ENCODE results near the gene MYL2.
"Not testable (repeated sequence)": the region's sequence is repeated elsewhere in the genome, so short reads cannot be mapped to it uniquely, and the experiment has no call there.

MYL2 gene, protein sequence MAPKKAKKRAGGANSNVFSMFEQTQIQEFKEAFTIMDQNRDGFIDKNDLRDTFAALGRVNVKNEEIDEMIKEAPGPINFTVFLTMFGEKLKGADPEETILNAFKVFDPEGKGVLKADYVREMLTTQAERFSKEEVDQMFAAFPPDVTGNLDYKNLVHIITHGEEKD

DNA sequence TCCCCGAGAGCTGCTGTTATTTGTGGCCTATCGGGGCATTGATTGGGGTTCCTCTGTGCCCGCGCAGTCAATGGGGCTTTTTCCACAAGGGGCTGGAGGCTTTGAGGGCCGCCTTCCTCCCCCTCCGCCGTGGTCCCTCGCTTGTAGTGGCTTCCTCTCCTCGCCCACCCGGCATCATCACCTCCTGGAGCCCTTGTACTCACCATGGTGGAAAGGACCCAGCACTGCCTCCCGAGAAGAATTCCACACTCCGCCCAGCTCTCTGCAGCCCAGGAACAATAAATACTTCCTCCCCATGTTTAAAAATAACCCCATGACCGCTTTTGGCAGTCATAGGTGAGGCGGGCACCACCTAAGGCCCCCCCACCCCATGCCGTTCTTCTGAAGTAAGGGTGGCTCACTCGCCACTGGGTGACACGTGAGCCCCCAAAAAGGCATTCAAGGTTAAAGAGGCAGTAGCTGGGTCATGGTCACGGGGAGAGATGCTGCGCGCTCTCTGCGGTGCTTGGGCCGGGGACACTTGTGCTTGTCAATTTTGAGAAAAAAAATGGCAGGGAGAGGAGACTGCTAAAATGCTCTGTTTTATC lies at the start of gene MYL2:
TSS of gene MYL2 (minus strand) at position 256 of the 587 bp plus-strand sequence. CDS start at position 206, 50 bp downstream.
- H3K27ac Mint-ChIP-seq, result no peak within 1 kb of the TSS
- no peaks in the 10 kb centered on the region for H3K4me1 Mint-ChIP-seq (ENCODE audit: low read depth)
- no peaks in the 10 kb centered on the region for H3K9me3 Mint-ChIP-seq (ENCODE audit: low read depth)
- no peaks in the 10 kb centered on the region for H3K36me3 Mint-ChIP-seq
- H3K4me3 Mint-ChIP-seq, result no peak within 1 kb of the TSS
- H3K27me3 Mint-ChIP-seq, result peaks cover 3% of the 10 kb centered on the region

DNA sequence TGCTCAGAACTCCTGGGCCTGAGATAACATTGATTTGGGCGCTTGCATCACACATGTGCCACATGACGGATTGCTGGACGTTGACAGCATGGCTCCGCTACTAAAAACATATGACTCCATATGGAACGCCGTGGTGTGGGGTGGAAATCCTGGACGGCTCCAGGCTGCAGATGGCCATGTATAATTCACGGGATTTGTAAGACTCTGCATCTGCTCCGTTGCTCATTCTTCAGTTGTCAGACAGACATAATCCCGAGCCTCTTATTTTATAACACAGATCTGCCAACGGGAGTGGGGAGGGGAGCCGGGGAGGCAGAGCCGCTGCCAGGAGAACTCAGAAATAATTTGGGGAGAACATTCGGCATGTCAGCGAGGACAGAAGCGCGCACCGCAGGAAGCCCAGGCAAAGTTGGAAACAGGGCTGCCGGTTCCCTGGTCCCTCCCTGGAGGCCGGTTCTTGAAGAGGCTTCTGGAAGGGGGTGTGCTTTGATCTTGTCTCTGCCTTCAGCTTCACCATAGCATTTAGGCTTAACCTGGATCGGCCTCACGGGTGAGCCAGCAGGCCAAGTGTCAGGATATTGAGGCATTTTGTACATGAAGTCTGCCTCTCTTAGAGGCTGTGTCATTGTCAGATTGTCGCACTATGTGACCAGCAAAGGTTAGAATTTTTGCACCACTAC lies 45.8 kb upstream of the MYL2 start:
- H3K27me3 Mint-ChIP-seq, result peaks cover 5% of the 10 kb centered on the region
- H3K4me3 Mint-ChIP-seq, result no peak overlapping the region
- no peaks in the 10 kb centered on the region for H3K36me3 Mint-ChIP-seq
- no peaks in the 10 kb centered on the region for H3K4me1 Mint-ChIP-seq (ENCODE audit: low read depth)
- no peak overlapping the region for H3K27ac Mint-ChIP-seq
- H3K9me3 Mint-ChIP-seq (ENCODE audit: low read depth), result no peaks in the 10 kb centered on the region

DNA sequence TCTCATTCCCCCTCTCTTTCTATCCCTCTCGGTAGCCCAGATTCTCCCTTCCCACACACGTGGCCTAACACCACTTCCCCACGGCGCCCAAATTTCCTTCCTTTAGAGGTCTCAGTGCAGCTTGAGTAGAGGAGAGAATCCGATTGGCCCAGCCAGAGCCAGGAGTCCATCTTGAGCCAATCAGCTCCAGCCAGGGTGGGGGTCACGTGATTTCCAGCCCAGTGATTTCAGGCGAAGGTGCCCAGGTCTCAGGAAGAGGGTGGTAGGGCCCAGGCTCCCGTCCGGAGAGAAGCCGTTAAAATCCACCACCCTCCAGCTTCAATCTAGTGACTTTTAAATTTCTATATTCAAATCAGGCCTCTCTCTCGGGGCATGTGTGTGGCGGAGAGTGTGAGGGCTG lies 45.2 kb upstream of the MYL2 start:
- no peaks in the 10 kb centered on the region for H3K4me1 Mint-ChIP-seq (ENCODE audit: low read depth)
- no peaks in the 10 kb centered on the region for H3K36me3 Mint-ChIP-seq
- no peak overlapping the region for H3K4me3 Mint-ChIP-seq
- no peaks in the 10 kb centered on the region for H3K9me3 Mint-ChIP-seq (ENCODE audit: low read depth)
- no peak overlapping the region for H3K27ac Mint-ChIP-seq
- peaks cover 5% of the 10 kb centered on the region for H3K27me3 Mint-ChIP-seq

DNA sequence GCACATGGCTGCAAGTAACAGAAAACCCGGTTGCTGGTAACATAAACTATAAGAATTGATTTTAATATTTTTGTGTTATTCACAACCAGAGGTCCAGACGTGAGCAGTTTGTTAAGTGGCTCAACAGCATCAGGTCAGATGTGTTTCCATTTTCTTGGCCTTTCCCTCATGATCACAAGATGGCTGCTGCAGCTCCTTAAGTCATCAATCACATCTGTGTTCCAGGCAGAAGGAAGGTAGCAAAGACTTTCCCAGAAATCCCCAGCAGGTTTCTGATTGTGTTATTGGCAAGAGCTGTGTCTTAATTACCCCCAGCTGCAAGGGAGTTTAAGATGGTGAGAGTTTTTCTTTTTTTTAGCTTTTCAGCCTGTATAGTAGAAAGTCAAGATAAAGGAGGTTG lies 40.4 kb upstream of the MYL2 start:
- Mint-ChIP-seq H3K27ac (no peak overlapping the region), H3K9me3 (ENCODE audit: low read depth) (no peaks in the 10 kb centered on the region), H3K36me3 (no peaks in the 10 kb centered on the region), H3K4me1 (ENCODE audit: low read depth) (no peaks in the 10 kb centered on the region), H3K4me3 (no peak overlapping the region), H3K27me3 (peaks cover 9% of the 10 kb centered on the region)

DNA sequence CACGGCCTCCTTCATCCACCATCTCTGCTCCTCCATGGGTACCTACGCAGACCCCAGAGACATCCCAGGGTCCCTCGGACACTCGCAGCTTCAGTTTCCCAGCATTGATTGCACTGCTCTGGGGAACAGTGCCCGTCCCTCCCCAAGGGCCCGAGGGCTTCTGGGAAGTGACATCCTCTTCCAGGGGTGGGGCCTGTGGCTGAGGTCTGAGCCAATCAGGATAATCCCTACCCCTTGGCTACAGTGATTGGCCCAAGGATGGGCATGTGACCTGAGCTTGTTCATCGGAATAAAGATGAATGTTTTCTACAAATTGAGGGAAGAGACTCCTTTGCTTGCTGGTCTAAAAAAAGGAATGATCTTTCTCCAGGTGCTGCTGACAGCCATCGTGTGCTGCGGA lies 37.3 kb upstream of the MYL2 start:
- Mint-ChIP-seq H3K27me3 (peaks cover 6% of the 10 kb centered on the region), H3K36me3 (no peaks in the 10 kb centered on the region), H3K4me3 (no peak overlapping the region), H3K27ac (no peak overlapping the region), H3K9me3 (ENCODE audit: low read depth) (no peaks in the 10 kb centered on the region), H3K4me1 (ENCODE audit: low read depth) (no peaks in the 10 kb centered on the region)

- Mint-ChIP-seq H3K27me3 (peaks cover 6% of the 10 kb centered on the region), H3K36me3 (no peaks in the 10 kb centered on the region), H3K27ac (no peak overlapping the region), H3K4me3 (no peak overlapping the region), H3K9me3 (ENCODE audit: low read depth) (no peaks in the 10 kb centered on the region), H3K4me1 (ENCODE audit: low read depth) (no peaks in the 10 kb centered on the region)
Measured at GRCh38 chr12:110957159-110957558, 36.8 kb upstream of the MYL2 start.

- not testable (repeated sequence) for H3K4me3 Mint-ChIP-seq; H3K36me3 Mint-ChIP-seq; H3K27ac Mint-ChIP-seq; H3K9me3 Mint-ChIP-seq (ENCODE audit: low read depth); H3K27me3 Mint-ChIP-seq; H3K4me1 Mint-ChIP-seq (ENCODE audit: low read depth)
Measured at GRCh38 chr12:110950867-110951266, 30.5 kb upstream of the MYL2 start.

DNA sequence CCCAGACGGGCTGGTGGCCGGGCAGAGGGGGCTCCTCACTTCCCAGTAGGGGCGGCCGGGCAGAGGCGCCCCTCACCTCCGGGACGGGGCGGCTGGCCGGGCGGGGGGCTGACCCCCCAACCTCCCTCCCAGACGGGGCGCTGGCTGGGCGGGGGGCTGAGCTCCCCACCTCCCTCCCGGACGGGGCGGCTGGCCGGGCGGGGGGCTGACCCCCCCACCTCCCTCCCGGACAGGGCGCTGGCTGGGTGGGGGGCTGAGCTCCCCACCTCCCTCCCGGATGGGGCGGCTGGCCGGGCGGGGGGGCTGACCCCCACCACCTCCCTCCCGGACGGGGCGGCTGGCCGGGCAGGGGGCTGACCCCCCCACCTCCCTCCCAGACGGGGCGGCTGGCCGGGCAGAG lies 30.1 kb upstream of the MYL2 start:
- H3K9me3 Mint-ChIP-seq (ENCODE audit: low read depth), result peaks cover 14% of the 10 kb centered on the region
- H3K4me3 Mint-ChIP-seq; H3K27ac Mint-ChIP-seq; H3K27me3 Mint-ChIP-seq; H3K36me3 Mint-ChIP-seq; H3K4me1 Mint-ChIP-seq (ENCODE audit: low read depth): not testable (repeated sequence)

- H3K27ac Mint-ChIP-seq, result no peak overlapping the region
- peaks cover 6% of the 10 kb centered on the region for H3K36me3 Mint-ChIP-seq
- H3K27me3 Mint-ChIP-seq, result no peaks in the 10 kb centered on the region
- H3K4me1 Mint-ChIP-seq (ENCODE audit: low read depth), result no peaks in the 10 kb centered on the region
- H3K4me3 Mint-ChIP-seq, result no peak overlapping the region
- H3K9me3 Mint-ChIP-seq (ENCODE audit: low read depth), result peaks cover 15% of the 10 kb centered on the region
Measured at GRCh38 chr12:110948041-110948440, 27.7 kb upstream of the MYL2 start.

- no peak overlapping the region for H3K27ac Mint-ChIP-seq
- peaks cover 15% of the 10 kb centered on the region for H3K9me3 Mint-ChIP-seq (ENCODE audit: low read depth)
- H3K27me3 Mint-ChIP-seq, result no peaks in the 10 kb centered on the region
- H3K4me1 Mint-ChIP-seq (ENCODE audit: low read depth), result no peaks in the 10 kb centered on the region
- no peak overlapping the region for H3K4me3 Mint-ChIP-seq
- peaks cover 6% of the 10 kb centered on the region for H3K36me3 Mint-ChIP-seq
Measured at GRCh38 chr12:110943373-110943772, 23.0 kb upstream of the MYL2 start.

DNA sequence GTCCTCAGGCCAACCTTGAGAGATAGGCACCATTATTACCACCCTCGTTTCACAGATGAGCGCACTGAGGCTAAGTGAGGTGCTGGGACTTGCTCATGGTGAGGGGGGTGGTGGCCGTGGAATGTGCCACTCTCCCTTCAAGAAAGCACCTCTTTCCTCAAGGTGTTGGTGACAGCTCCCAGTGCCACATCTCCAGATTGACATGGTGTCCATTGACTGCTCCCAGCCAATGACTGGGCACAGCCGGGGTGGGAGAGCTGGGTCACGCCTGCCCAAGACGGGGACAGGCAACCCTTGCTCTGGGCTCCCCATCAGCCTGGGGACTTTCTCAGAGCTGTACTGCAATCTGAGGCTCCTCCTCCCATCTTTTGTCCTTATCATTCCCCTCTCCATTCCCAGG lies 21.0 kb upstream of the MYL2 start:
- Mint-ChIP-seq H3K9me3 (ENCODE audit: low read depth) (peaks cover 10% of the 10 kb centered on the region), H3K4me1 (ENCODE audit: low read depth) (peaks cover 5% of the 10 kb centered on the region), H3K27ac (no peak overlapping the region), H3K36me3 (peaks cover 2% of the 10 kb centered on the region), H3K4me3 (no peak overlapping the region), H3K27me3 (peaks cover 5% of the 10 kb centered on the region)

- Mint-ChIP-seq H3K4me3 (no peak overlapping the region), H3K4me1 (ENCODE audit: low read depth) (peaks cover 5% of the 10 kb centered on the region), H3K27me3 (peaks cover 5% of the 10 kb centered on the region), H3K27ac (no peak overlapping the region), H3K36me3 (no peaks in the 10 kb centered on the region), H3K9me3 (ENCODE audit: low read depth) (peaks cover 6% of the 10 kb centered on the region)
Measured at GRCh38 chr12:110940933-110941332, 20.6 kb upstream of the MYL2 start.

DNA sequence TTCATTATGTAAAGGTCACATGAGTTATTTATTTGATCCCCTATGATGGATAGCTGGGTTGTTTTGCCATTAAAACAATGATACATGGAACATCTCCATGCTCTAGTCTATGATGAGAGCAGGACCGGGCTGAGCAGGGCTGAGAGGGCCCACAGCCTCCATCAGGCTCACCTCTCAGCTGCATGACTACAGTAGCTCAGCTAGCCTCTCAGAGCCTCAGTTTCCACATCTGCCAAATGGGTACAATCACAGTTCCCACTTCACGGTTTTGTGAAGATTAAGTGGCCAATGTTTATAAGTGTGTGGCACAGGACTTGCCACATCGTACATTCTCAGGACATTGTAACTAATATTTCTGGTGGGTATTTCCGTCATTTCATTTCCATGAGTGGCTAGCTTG lies 19.9 kb upstream of the MYL2 start:
- H3K9me3 Mint-ChIP-seq (ENCODE audit: low read depth), result no peaks in the 10 kb centered on the region
- H3K27me3 Mint-ChIP-seq, result peaks cover 5% of the 10 kb centered on the region
- no peak overlapping the region for H3K4me3 Mint-ChIP-seq

GRCh38 chr12:110937104-110937641 lies 16.8 kb upstream of the MYL2 start:
- no peak overlapping the region for H3K27ac Mint-ChIP-seq
- H3K9me3 Mint-ChIP-seq (ENCODE audit: low read depth), result no peaks in the 10 kb centered on the region
- H3K4me3 Mint-ChIP-seq, result no peak overlapping the region
- H3K36me3 Mint-ChIP-seq, result no peaks in the 10 kb centered on the region
- H3K4me1 Mint-ChIP-seq (ENCODE audit: low read depth), result peaks cover 5% of the 10 kb centered on the region
- H3K27me3 Mint-ChIP-seq, result peaks cover 16% of the 10 kb centered on the region

More for the DNA sequence above, 19.9 kb upstream of the MYL2 start:
- no peaks in the 10 kb centered on the region for H3K36me3 Mint-ChIP-seq
- peaks cover 5% of the 10 kb centered on the region for H3K4me1 Mint-ChIP-seq (ENCODE audit: low read depth)
- no peak overlapping the region for H3K27ac Mint-ChIP-seq

GRCh38 chr12:110936367-110937103 lies 16.2 kb upstream of the MYL2 start:
- Mint-ChIP-seq H3K4me1 (ENCODE audit: low read depth) (peaks cover 5% of the 10 kb centered on the region), H3K4me3 (no peak overlapping the region), H3K36me3 (no peaks in the 10 kb centered on the region)

More at GRCh38 chr12:110936367-110937103, 16.2 kb upstream of the MYL2 start:
- H3K27me3 Mint-ChIP-seq, result peaks cover 16% of the 10 kb centered on the region
- H3K27ac Mint-ChIP-seq, result no peak overlapping the region
- H3K9me3 Mint-ChIP-seq (ENCODE audit: low read depth), result no peaks in the 10 kb centered on the region

All from activated naive CD8-positive, alpha-beta T cell (primary cell).